DMS153 treated with DMSO at 0.1 percent for 48 hours (cell line): ENCODE data around the gene PTP4A1.
A peak's percentile ranks its signal among the peaks of the same experiment; 100 is the strongest.

Source experiments
- DNase-seq: peaks from one replicate; lab custom pipeline; 2025; ENCODE audit not compliant: unreplicated experiment; lab: John Stamatoyannopoulos, UW

Gene PTP4A1

DNA sequence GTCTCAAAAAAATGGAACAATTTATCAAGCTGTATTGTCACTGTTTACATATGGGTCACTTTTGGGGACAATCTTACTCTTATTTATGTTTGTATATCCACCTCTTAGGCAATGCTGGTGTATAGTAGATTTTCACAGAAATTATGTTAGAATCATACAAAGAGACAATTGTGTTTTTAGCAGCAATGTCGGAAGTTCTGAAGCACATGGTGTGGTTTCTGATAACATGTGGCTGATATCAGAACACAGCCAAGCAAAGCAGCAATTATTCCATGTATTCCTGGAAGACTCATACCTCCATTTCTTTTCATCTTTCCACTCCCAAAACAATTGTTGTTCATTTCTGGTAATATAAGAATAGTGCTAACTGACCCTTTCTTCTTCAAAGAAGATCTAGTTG lies 17.5 kb upstream of the PTP4A1 start:
- DNase-seq, result no peak

DNA sequence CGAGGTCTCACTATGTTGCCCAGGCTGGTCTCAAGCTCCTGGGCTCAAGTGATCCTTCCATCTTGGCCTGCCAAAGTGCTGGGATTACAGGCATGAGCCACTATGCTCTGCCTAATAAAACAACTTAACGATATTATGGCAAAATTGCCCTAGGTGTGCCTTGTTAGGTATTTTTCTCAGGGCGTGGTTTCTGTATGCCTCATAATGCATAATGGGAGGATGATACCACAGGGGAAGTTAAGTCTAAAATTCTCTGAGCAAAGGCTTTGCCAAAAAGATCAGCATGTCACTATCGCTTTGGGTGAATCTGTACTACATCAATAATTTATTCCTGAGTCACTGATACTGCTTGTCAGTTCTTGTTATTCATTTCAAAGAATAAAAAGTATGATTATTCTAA lies 15.9 kb upstream of the PTP4A1 start:
- no peak for DNase-seq

GRCh38 chr6:63558278-63558677 lies 14.0 kb upstream of the PTP4A1 start:
- DNase-seq, result no peak

DNA sequence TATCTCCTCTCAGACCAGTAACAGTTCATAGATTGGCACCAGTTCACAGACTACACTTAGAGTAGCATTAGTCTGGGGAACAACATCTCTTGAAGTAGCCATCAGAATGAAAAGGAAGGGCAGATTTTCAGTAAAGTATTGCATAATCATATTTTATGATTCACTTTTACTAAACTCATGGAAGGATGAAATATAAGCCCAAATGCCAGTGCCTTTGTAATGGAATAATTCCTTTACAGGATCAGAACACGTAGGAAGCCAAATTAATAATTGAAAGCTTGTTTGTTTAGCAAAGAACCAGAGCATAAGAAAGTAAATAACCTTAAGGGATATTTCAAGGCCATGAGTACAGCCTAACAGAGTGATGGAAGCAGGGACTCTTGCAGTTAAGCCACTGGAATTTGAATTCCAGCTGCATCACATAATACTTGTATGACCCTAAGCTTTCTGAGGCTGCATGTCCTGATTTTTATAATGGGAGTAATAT lies 11.4 kb upstream of the PTP4A1 start:
- DNase-seq, result no peak

GRCh38 chr6:63561288-63561687 lies 11.0 kb upstream of the PTP4A1 start:
- no peak for DNase-seq

DNA sequence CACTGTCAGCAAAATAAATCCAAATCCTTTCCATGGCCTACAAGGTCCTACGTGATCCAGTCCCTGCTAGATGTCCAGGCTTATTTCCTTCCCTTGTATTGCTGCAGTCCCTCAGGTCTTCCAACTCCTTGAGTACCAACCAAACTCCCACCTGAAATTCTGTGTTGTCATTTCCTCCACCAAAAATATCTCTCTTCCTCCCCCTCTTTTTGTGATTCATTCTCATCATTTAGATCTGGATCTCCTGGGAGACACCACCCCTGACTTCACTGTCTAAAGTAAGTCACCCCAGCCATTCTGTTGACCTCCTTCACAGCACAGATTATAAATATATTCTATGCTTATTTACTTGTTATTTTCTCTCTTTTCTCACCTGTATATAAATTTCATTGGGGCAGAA lies 9.0 kb upstream of the PTP4A1 start:
- no peak for DNase-seq

GRCh38 chr6:63565058-63565726 lies 7.1 kb upstream of the PTP4A1 start:
- DNase-seq, result no peak

GRCh38 chr6:63565727-63566596 lies 6.3 kb upstream of the PTP4A1 start:
- no peak for DNase-seq

DNA sequence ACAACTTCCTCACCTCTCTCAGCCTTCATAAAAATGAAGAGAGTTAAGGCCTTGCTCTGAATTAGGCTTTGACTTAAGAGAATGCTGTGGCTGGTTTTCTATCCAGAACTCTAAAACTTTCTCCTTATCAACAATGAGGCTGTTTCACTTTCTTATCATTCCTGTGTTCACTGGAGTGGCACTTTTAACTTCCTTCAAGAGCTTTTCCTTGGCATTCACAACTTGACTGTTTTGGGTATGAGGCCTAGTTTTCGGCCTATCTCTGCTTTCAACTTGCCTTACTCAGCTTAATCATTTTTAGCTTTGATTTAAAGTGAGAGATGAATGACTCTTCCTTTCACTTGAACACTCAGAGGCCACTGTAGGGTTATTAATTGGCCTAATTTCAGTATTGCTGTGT lies 4.3 kb upstream of the PTP4A1 start:
- DNase-seq, result no peak

- DNase-seq, result peak; percentile 69
These were observed 778 bp upstream of the PTP4A1 start for GRCh38 chr6:63571361-63572043.

- no peak for DNase-seq
These were observed 431 bp downstream of the PTP4A1 start for GRCh38 chr6:63572747-63573075.

DNA sequence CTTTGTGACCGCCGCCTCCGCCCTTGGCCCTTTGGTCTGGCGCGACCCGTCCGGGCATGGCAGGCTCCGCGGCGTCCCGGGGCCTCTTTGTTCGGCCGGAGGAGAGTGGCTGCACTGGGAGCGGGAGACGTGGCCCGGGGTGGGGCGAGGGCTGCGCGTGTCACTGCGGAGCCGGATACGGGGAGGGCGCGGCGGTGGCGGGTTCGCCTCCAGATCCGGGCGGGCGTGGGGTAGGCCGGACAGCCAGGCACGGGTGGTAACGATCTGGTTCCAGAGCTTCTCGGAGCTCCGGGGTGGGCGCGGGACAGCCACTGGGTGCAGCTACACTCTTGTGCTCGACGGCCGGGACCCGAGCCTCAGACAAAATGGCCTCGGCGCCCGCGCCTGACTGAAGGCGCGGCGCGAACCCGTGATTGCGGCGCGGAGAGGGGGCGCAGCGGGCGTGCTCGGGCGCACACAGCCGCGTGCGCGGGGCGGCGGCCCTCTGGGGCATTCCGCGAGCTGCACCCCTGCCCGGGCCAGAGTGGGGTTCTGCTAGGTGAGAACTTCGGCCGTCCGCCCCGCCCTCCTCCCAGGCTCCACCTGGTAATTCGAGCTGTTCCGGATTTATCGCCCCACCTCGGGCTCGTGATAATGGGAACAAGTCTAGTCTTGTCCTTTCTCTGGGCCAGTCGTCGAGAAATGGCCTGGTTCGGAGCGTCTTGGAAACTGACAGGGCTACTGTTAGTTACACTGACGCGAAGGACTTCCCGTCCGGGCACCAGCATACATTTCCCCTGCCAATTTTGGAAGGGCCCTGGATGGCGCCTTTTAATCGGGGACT lies 1.0 kb downstream of the PTP4A1 start:
- peak; percentile 54 for DNase-seq

DNA sequence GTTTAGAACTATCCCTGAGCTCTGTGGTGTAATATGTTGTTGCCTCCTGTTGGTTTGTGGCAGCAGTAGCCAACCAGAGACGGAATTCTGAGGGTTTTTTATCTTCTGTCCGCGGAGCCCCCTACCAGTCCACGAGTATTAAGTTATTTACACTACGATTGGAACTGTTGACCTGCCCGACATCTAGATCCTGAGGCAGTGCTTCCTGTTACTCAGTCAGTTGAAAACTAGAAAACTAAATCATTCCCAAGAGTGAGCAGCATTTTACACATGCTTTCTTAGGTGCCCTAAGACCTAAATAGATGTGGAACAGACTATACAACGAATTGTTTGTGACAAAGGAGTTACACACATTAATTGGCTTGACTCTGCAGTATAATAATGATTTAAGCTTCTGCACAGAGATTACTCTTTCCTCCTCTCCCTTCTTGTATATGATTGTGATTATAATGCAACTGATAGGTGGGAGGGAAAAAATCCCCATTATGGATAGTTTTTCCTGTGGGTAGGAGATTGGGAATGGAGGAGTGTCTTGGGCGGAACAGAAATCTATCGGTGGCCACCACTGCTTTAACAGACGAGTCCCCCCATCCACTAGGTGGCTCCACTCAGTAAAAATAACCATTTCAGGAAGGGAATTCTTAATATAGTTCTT lies 1.7 kb downstream of the PTP4A1 start:
- no peak for DNase-seq

- DNase-seq, result no peak
These were observed 2.2 kb downstream of the PTP4A1 start for GRCh38 chr6:63574554-63574900.

DNA sequence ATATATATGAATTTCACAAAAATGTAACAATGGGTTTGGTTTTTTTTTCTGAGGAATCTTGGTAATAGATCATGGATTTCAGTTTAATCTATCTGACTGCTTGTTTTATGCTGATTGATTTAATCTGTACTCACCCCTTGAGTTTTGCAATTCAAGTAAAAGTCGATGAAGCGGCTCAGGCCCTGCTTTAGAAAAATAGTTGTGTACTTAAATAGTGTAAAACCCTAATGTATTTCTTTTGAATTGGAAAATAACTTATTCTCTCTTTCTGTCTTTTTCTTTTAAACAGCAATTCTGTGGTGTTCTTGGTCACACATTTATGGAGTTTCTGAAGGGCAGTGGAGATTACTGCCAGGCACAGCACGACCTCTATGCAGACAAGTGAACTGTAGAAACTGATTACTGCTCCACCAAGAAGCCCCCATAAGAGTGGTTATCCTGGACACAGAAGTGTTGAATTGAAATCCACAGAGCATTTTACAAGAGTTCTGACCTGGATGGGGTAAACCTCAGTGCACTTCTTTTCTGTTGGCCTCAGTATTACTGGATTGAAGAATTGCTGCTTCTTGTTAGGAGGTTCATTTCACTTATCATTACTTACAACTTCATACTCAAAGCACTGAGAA lies 4.0 kb downstream of the PTP4A1 start:
- no peak for DNase-seq

GRCh38 chr6:63576985-63577712 lies 4.9 kb downstream of the PTP4A1 start:
- no peak for DNase-seq

DNA sequence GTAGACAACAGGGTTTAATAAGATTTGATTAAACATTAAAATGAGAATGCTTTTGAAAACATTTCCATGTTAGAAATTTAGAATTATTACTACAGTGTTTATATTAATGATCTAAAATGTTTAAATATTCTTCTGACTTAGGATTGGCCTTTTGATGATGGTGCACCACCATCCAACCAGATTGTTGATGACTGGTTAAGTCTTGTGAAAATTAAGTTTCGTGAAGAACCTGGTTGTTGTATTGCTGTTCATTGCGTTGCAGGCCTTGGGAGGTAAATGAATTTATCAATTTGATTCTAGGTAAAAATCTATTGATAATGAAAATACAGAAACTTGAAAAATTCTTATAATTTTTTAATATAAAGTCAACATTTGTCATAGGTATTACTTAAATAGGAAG lies 6.5 kb downstream of the PTP4A1 start:
- no peak for DNase-seq

GRCh38 chr6:63579937-63580703 lies 7.8 kb downstream of the PTP4A1 start:
- no peak for DNase-seq

- no peak for DNase-seq
These were observed 8.4 kb downstream of the PTP4A1 start for GRCh38 chr6:63580704-63580961.
